Stimulated activated CD8-positive, alpha-beta memory T cell treated with anti-CD3 and anti-CD28 coated beads, Interleukin-15, amount 100 ng/mL, for 24 hours (primary cell): ENCODE results near the gene LRFN3.
"Not testable (repeated sequence)": the region's sequence is repeated elsewhere in the genome, so short reads cannot be mapped to it uniquely, and the experiment has no call there.

Source experiments
- DNase-seq: peaks from one replicate; pipeline ENCODE4 v3.0.0-alpha.2; 2020; ENCODE audit warnings: low read depth

Gene LRFN3, protein sequence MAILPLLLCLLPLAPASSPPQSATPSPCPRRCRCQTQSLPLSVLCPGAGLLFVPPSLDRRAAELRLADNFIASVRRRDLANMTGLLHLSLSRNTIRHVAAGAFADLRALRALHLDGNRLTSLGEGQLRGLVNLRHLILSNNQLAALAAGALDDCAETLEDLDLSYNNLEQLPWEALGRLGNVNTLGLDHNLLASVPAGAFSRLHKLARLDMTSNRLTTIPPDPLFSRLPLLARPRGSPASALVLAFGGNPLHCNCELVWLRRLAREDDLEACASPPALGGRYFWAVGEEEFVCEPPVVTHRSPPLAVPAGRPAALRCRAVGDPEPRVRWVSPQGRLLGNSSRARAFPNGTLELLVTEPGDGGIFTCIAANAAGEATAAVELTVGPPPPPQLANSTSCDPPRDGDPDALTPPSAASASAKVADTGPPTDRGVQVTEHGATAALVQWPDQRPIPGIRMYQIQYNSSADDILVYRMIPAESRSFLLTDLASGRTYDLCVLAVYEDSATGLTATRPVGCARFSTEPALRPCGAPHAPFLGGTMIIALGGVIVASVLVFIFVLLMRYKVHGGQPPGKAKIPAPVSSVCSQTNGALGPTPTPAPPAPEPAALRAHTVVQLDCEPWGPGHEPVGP

GRCh38 chr19:35935911-35936737 lies at the start of gene LRFN3:
TSS of gene LRFN3 (plus strand) at chr19:35936374. CDS start at chr19:35939426, 3,052 bp downstream.
- peak; percentile 33 for DNase-seq

GRCh38 chr19:35887197-35887596 lies 49.0 kb upstream of the LRFN3 start:
- no peak for DNase-seq

DNA sequence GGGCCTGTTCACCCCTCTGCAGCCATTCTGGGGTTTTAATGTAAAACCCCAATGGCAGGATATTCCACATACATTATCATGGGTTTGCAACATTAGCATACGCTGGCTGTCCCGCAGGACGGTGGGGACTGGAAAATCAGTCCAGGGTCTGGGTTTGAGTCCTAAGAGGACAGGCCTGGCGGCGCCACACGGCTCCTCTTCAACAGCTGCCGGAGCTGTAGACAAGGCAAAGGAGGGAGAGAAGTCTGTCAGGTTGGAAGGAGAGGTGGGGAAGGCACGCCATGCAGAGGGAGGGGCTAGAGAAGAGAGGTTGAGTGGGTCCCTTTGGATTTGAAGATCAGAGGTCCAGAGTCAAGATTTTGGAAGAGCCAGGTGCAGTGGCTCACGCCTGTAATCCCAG lies 47.8 kb upstream of the LRFN3 start:
- no peak for DNase-seq

DNA sequence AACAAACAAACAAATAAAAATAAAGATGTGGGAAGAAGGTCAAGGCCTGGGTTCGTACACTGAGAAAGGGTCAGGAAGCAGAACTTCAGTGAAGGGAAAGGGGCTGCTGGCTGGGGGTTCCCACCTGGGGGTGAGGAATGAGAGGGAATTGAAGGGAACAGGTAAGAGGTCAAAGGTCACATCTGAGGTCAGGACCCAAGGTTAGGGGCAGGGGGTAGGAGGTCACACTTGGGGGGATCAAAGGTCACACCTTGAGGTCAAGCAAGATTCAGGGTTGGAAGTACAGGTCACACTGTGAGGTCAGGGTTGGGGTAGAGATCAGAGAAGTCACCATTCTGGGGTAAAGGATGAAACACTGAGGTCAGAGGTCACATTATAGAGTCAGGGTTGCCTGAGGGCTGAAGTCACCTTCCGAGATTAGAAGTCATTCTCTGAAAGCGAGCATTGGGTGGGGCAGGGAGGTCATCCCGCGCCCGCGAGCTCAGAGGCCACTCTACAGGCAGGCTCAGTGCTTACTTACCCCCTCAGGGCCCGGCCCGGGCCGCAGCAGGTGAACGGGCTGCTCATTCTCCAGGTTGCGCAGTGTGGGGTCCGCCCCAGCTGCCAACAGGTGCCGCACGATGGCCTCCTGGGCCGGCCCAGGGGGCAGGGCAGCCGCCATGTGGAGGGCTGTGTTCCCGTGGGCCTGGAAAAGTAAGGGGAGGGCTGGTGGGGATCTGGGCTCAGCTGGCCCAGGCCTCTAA lies 46.6 kb upstream of the LRFN3 start:
- no peak for DNase-seq

GRCh38 chr19:35890113-35890650 lies 46.0 kb upstream of the LRFN3 start:
- DNase-seq = no peak

DNA sequence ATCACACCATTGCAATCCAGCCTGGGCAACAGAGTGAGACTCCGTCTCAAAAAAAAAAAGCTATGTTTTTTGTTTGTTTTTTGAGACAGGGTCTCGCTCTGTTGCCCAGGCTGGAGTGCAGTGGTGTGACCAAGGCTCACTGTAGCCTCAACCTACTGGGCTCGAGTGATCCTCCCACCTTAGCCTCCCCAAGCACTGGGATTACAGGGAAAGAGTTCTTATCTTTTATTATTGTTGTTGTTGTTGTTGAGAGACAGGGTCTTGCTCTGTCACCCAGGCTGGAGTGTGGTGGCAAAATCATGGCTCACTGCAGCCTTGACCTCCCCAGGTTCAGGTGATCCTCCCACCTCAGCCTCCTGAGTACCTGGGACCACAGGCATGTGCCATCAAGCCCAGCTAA lies 44.4 kb upstream of the LRFN3 start:
- not testable (repeated sequence) for DNase-seq

DNA sequence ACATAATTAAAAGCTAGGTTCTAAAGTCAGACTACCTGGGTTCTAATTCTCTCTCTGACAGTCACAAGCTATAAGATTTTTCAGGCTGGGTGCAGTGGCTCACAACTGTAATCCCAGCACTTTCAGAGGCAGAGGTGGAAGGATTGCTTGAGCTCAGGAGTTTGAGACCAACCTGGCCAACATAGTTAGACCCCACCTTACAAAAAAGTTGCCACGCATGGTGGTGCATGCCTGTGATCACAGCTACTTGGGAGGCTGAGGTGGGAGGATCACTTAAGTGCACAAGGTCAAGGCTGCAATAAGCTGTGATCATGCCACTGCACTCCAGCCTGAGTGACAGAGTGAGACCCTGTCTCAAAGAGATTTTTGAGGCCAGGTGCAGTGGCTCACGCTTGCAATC lies 41.8 kb upstream of the LRFN3 start:
- DNase-seq = no peak

DNA sequence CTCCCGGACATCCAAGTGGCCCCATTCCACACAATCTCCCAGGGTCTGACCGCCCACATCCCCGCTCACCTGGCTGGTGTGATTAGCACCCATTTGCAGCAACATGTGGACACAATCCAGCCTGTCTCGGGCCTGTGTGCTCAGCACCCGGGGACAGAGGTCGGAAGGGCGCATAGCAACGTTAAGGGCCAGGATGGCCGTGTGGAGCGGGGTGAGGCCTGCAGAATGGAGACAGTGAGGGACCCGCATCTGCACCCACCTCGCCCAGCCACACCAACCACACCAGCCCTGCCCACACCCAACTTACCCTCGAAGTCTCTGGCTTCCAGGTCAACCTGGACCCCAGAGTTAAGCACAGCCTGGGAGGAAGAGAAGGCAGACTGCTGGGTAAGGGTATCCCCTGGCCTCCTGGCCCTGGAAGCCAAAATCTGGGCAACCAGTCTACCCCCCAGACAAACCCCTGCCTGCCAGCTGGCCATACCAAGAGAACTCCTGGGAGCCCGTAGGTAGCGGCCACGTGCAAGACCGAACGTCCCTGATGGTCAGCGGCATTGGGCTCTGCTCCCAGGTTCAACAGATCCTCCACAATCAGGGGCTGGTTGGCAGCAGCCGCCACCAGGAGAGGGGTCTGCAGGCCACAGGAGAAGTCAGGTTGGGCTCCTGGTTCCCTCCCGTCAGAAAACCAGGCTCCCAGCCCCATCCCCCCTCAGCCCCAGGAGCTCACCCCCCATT lies 40.1 kb upstream of the LRFN3 start:
- no peak for DNase-seq

DNA sequence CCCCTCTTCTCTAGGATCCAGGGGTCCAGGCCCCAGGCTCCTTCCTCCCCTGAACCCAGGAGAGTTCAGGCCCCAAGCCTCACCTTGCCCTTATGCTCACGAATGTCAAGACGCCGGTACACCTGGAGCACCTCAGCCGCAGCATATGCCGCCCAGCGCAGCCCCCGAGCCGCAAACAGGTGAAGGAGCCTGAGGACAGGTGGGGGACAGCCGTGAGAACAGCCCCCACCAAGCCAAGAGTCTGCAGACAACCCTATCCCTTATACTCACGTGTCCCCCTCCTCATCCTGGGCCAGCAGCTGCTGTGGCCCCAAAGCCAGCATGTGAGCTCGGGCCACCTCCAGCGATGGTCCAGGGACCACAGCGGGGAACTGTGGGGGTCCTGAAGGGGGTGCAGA lies 39.5 kb upstream of the LRFN3 start:
- DNase-seq = no peak

DNA sequence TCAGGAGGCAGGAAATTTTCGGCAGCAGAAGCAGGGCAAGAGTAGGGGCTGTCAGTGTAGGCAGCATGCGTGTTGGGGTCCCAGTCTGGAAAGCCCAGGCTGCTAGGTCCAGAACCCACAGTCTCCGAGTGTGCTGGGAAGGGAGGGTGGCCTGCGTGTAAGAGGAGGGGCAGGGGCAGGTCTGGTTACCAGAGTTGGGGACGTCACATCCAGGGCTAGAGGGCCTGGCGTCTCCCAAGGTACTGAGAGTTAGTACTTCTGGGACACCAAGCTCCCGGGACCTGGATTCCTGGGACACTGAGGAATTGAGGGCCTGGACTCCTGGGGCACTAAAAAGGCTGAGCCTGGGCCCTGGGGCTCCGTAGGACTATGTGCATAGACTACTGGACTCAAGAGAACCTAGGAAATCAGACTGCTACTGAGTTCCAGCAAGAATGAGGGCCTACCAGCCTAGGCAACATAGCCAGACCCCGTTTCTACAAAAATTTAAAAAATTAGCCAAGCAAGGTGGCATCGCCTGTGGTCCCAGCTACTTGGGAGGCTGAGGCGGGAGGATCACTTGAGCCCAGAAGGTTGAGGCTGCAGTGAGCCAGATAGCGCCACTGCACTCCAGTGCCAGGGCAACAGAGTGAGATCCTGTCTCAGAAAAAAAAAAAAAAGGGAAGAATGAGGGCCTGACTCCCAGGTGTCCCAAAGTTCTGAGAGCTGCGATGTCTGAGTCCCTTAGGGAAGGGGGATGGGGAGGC lies 38.3 kb upstream of the LRFN3 start:
- DNase-seq = no peak

DNA sequence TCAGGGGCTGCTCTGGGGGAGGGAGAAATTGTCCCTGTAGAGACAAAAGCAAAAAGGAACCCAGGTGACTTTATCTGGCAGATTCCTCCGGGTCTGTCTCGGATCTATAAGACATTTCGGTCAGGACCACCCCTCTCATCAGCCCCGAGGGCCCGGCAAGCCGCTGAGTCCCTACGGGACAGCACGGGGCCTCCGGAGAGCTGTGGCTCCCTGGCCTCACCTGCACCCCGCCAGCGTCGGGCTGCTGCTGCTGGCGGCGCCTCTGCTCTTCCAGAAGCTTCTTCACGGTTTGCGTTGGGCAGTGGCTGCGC lies 37.7 kb upstream of the LRFN3 start:
- no peak for DNase-seq

GRCh38 chr19:35899547-35900214 lies 36.5 kb upstream of the LRFN3 start:
- peak; percentile 75 for DNase-seq

GRCh38 chr19:35901055-35901644 lies 35.0 kb upstream of the LRFN3 start:
- no peak for DNase-seq

- no peak for DNase-seq
Observed at GRCh38 chr19:35901854-35902661, 34.1 kb upstream of the LRFN3 start, which contains the start of gene HCST. TSS of gene HCST (plus strand) at chr19:35902529. CDS start at chr19:35902594, 65 bp downstream.

DNA sequence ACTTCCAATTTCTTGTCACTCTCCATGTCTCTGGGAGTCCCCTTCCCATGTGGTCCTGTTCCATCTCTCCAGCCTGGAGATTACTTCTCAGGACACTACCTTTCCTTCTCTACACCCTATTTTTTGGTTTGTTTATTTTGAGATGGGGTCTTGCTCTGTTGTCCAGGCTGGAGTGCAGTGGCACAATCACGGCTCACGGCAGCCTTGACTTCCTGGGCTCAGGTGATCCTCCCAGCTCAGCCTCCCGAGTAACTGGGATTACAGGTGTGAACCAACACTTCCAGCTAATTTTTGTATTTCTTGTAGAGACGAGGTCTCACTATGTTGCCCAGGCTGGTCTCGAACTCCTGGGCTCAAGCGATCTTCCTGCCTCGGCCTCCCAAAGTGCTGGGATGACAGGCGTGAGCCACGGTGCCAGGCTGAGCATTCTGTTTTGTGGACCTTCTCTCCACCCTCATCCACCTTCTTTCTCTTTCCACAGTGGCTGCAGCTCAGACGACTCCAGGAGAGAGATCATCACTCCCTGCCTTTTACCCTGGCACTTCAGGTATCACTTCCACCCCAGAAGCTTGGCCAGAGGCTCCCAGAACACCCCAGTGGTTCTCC lies 33.2 kb upstream of the LRFN3 start:
- DNase-seq = no peak

DNA sequence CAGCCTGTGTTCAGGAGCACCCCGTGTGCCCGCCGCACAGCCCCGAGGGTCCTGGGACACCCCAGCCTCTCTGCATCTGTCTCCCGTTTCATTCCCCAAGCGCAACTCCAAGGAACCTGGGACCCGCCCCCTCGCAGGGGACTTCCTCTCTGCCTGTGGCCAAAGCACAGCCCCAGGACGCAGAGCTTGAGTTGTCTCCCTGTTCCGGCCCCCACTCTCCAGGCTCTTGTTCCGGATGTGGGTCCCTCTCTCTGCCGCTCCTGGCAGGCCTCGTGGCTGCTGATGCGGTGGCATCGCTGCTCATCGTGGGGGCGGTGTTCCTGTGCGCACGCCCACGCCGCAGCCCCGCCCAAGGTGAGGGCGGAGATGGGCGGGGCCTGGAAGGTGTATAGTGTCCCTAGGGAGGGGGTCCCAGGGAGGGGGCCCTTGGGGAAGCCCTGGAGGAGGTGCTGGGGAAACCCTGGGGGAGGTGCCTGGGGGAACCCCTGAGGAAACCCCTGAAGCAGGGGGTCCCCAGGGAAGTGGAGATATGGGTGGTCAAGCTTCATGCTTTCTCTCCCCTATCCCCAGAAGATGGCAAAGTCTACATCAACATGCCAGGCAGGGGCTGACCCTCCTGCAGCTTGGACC lies 32.5 kb upstream of the LRFN3 start:
- DNase-seq = peak; percentile 64

DNA sequence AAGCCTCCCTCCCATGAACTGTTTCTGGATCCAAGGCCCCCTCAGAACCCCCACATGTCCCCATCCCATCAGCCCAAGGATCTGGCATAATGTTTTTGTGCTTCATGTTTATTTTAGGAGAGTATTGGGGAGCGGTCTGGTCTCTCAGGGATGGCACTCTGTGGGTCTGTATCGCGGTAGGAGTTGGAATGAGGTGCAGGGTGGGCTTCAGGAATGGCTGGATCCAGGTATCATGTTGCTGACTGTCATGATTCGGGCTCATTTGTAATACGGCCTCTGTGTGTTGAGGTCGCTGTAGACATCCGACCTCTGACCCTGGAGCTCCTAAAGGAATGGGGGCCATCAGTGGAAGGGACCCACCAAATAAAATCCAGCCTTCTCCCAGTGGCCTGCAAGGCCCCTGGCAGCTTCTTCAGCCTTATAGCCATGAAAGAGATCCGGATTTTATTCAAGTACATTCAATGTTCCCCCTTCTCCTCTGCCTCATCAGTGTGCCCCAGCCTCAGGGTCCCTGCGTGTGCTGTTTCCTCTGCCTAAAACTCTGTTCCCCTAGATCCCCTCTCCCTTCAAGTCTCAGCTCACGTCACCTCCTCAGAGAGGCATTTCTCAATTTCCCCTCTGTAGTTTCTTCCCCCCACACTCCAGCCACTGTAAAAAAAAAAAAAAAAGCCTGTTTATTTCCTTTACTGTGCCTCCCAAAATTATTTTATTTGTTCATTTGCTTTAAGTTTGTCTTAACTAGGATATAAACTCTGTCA lies 31.7 kb upstream of the LRFN3 start:
- no peak for DNase-seq
